Measurements from ENCODE around the gene OR51V1. TPM values are rescaled to one million over a fixed set of nuclear protein-coding genes. Genes with fewer than 3 reads are reported as not detected.

OR51V1 gene
- total and polyA plus RNA-seq, 12 donors = not detected

DNA sequence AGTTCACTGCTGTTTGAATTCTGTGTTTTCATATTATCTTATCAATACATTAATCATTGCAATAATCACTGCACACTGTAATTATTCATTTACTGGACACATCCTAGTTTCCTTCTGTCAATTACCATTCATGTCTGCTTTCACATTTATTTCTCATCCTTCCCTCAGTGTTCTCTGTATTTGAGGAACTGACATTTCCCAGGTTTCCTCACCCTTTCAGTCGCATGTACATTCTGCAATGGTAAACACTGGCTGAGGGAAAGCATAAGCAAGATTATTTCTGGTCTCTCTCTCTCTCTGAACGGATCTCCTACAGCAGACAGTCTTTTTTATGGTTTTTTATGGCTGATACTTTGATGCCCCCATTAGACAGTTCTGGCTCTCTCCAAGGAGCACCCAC is 38.0 kb upstream of the OR51V1 start:
- DNase-seq (no peak), ATAC-seq (no peak)
- H3K4me1 ChIP-seq = no peaks in the 10 kb centered on the region
- TF ChIP-seq, protein P1, sequence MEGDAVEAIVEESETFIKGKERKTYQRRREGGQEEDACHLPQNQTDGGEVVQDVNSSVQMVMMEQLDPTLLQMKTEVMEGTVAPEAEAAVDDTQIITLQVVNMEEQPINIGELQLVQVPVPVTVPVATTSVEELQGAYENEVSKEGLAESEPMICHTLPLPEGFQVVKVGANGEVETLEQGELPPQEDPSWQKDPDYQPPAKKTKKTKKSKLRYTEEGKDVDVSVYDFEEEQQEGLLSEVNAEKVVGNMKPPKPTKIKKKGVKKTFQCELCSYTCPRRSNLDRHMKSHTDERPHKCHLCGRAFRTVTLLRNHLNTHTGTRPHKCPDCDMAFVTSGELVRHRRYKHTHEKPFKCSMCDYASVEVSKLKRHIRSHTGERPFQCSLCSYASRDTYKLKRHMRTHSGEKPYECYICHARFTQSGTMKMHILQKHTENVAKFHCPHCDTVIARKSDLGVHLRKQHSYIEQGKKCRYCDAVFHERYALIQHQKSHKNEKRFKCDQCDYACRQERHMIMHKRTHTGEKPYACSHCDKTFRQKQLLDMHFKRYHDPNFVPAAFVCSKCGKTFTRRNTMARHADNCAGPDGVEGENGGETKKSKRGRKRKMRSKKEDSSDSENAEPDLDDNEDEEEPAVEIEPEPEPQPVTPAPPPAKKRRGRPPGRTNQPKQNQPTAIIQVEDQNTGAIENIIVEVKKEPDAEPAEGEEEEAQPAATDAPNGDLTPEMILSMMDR (IDR thresholded peaks at IDR 0.05) = no peak
- peaks cover 0 to 16% (median 0%) of the 10 kb centered on the region in 7 donors for H3K27me3 ChIP-seq
- H3K9me3 ChIP-seq = no peaks in the 10 kb centered on the region
- H3K4me3 ChIP-seq = no peak overlapping the region
- H3K27ac ChIP-seq = no peak overlapping the region
- WGBS, 2 donors = 50 to 52% methylated on average over 2 of the region's 2 CpGs
- intact Hi-C loops (cut with DNase I) = no loop called here
- H3K36me3 ChIP-seq = no peaks in the 10 kb centered on the region

DNA sequence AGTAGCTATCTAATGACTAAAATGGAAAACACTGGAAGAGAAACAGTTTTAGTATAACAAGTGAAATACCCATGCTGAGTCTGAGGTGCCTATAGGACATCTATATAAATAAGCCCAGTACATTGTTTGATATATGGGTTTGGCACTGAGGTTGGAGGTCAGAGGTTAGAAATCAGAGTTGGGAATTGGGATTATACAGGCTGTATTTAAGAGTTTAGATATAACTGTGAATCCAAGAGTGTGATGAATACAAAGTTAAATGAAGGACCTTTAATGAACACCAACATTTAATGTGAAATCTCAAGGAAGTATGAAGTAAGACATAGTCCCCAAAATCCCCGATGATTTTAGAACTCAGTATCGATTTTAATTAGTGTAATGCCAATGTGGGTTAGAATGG is 36.9 kb upstream of the OR51V1 start:
- WGBS, 2 donors = 79 to 87% methylated on average over 2 of the region's 2 CpGs
- TF ChIP-seq, protein P1 (IDR thresholded peaks at IDR 0.05) = no peak
- intact Hi-C loops (cut with DNase I) = no loop called here
- DNase-seq = no peak
- H3K27me3 ChIP-seq = peaks cover 0 to 22% (median 0%) of the 10 kb centered on the region in 7 donors
- no peaks in the 10 kb centered on the region for H3K36me3 ChIP-seq
- H3K4me3 ChIP-seq = no peak overlapping the region
- no peak overlapping the region for H3K27ac ChIP-seq
- no peaks in the 10 kb centered on the region for H3K4me1 ChIP-seq
- no peak for ATAC-seq
- no peaks in the 10 kb centered on the region for H3K9me3 ChIP-seq

DNA sequence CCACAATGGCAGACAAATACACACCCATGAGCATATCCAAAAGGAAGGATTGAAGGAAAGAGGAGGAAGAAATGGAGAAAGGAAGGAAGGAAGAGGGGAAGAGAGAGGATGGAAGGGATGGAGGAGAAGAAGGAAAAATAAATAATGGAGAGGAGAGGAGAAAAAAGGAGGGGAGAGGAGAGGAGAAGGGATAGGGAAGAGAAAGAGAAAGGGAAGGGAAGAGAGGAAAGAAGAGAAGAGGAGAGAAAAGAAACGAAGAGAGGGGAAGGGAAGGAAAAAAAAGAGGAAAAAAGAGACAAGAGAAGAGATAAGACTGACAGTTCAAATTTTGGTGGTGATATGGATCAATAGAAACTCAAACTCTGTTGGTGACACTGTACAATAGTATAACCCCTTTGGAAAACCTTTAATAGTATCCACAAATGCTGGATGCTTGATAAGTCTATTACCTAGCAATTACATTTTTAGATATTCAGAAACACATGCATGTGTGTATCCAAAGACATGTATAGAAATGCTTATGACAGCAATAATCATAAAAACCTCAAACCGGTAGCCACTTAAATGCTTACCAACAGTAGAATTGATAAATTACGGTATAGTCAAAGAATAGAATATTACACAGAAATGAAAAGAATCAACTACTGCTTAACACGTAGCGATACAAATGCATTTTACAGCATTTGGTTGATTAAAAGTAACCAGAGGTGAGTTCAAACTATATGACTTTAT is 35.0 kb upstream of the OR51V1 start:
- 85 to 88% methylated on average over 5 of the region's 5 CpGs for WGBS, 2 donors
- no peak for DNase-seq
- Histone ChIP-seq H3K9me3 (no peaks in the 10 kb centered on the region), H3K36me3 (no peaks in the 10 kb centered on the region), H3K27ac (no peak overlapping the region), H3K27me3 (peaks cover 0 to 22% (median 0%) of the 10 kb centered on the region in 7 donors), H3K4me3 (no peak overlapping the region), H3K4me1 (no peaks in the 10 kb centered on the region)
- intact Hi-C loops (cut with DNase I) = no loop called here
- no peak for ATAC-seq
- TF ChIP-seq, protein P1 (IDR thresholded peaks at IDR 0.05) = no peak

GRCh38 chr11:5234381-5234834 is 33.9 kb upstream of the OR51V1 start, which contains the start of gene HBD:
HBD (minus strand) TSS chr11:5234483; CDS start chr11:5234433, 50 bp downstream.
- Histone ChIP-seq H3K27me3 (peaks cover 0 to 22% (median 0%) of the 10 kb centered on the region in 7 donors), H3K4me1 (no peaks in the 10 kb centered on the region), H3K36me3 (no peaks in the 10 kb centered on the region), H3K9me3 (no peaks in the 10 kb centered on the region), H3K4me3 (no peak within 1 kb of the TSS), H3K27ac (no peak within 1 kb of the TSS)
- no peak for DNase-seq
- no peak for ATAC-seq
- TF ChIP-seq, protein P1 (IDR thresholded peaks at IDR 0.05) = no peak
- 43 to 46% methylated on average over 2 of the region's 2 CpGs for WGBS, 2 donors
- intact Hi-C loops (cut with DNase I) = no loop called here
